HG02623 (cell line): Measurements from ENCODE around the gene TMC5.

Experiments
- ATAC-seq: cut with Tn5 transposase; IDR thresholded peaks from one replicate; pipeline ENCODE4 v1.9.1; 2021; ENCODE audit warnings: moderate library complexity; ENCODE audit not compliant: unreplicated experiment

The TMC5 gene

DNA sequence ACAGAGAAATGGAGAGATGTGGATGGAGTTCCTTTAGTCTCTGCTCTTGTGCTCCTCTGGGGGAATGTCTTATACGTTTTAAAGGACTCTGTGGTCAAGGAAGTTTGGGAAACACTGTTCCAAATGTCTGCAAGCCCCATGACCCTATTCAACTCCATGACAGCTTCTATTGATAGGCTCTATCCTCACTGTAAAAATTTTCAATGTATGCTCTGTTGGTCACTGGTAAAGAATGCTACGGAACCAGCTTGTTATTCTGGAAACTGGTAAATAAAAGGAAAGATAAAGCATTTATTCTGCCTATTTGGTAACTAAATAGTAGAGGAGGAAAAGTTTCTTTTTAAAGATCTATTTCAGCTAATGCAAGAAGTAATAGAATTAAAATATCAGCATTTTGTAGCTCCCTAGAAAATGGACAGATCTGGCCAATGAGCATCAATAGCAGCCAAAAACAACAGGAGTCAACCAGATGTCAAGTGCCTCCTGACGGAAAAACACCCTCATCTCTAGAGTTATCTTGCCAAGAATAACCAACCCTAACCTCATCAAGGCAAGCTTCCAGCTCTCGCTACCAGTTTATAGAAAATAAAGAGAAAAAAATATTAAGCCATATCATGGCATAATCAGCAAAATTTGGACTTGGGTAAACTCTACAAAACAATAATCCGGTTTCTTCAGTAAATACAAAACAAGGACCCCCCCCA lies 88.1 kb downstream of the TMC5 start:
- no peak for ATAC-seq

DNA sequence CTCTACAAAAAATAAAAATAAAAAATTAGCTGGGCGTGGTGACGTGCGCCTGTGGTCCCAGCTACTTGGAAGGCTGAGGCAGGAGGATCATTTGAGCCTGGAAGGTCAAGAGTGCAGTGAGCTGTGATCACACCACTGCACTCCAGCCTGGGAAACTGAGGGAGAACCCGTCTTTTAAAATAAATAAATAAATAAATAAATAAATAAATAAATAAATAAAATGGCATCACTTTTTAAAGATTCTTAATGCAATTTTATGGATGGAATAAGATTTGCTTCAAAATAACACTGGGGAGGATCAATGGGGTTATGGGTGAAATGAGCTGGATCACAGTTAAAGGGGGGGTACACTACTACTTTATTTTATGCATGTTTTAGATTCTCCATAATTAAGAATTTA lies 89.3 kb downstream of the TMC5 start:
- no peak for ATAC-seq

DNA sequence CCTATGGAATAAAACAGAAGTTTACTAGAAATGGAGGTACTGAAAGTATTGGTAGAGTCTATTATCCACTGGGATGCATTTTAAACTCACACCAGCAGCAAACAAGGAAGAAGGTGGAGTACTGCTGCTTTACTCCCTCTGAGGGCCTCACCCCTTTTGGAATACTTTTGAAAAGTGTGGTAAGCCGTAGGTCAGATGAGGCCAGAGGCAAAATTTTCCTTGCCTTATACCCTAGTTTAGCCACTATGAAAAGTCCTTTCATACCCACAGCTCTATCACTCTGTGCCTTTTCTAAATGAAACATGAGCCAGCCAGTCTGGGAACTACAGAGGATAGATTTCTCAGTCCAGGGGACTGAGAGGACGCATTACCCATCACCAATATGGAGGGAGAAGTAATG lies 90.2 kb downstream of the TMC5 start:
- ATAC-seq, result no peak

DNA sequence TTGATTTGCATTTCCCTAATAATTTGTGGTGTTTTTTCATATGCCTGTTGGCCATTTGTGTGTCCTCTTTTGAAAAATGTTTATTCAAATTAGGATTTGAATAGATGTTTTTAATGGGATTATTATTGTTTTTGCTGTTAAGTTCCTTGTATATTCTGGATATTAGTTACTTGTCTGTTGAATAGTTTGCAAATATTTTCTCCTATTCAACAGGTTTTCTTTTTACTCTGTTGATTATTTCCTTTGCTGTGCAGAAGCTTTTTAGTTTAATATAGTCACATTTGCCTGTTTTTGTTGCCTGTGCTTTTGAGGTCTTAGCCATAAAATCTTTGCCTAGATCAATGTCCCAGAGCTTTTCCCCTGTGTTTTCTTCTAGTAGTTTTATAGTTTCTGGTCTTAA lies 94.6 kb downstream of the TMC5 start:
- no peak for ATAC-seq

DNA sequence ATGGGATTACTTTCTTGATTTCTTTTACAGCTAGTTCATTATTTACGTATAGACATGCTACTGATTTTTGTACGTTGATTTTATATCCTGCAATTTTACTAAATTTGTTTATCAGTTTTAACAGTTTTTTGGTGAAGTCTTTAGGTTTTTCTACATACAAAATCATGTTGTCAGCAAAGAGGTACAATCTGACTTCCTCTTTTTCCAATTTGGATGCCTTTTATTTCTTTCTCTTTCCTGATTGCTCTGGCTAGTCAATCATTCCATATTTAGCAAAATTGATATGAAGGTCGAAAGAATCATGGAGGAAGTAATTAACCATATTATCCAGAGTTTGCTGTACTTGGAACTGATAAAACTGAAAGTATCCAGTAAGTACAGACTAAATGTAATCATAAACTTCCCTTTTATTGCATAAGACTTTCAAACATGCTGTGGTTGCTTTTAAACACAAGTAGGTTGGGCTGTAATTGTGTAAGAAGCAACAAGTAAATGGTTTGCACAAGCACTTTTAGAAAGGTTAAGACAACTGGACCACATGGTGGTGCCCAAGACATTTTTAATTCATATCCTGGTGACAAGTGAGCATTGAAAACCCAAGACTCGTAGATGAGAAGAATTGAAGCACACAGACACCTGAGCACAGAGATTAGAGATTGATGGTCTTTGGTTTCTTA lies 95.8 kb downstream of the TMC5 start:
- ATAC-seq, result no peak

DNA sequence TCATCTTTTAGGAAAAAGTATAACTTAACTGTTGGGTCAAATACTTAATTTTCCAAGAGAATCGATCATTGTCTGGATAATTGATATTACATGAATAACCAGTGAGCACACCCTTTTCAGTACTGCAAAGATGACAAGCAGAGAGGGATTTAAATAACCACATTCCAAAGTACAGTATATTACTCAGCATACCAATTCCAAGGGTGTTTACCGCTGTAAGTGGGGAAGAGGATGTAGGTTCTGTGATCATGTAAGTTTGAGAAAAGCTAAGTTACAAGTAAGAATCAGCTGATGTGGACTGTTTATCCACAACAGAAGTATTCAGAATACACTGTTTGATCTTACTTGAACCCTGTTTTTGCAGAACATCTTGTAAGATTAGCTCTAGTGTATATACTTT lies 98.1 kb downstream of the TMC5 start:
- no peak for ATAC-seq

DNA sequence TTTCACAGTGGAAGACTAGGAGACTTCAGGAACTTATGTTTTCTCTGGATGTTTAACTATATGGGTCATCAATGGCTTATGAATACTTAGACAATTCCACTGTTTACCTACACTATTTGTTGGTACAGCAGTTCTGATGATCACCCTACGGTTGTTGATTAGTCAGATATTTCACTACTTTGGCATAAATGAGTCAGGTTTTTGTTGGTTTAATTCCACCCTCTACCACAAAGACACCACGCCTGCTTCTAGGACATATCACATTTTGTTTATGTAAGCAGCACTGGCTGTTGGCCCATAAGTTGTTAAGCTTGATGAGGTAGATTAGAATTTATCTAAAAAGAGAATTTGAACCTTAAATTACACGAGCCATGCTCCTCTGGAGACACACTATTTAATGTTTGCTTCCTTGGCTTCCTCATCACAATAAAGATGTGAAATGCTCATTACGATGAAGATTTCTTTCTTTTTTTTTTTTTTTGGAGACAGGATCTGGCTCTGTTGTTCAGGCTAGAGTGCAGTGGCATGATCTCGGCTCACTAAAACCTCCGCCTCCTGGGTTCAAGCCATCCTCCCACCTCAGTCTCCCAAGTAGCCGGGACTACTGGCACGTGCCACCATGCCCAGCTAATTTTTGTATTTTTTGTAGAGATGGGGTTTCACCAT lies 99.9 kb downstream of the TMC5 start:
- ATAC-seq, result no peak

DNA sequence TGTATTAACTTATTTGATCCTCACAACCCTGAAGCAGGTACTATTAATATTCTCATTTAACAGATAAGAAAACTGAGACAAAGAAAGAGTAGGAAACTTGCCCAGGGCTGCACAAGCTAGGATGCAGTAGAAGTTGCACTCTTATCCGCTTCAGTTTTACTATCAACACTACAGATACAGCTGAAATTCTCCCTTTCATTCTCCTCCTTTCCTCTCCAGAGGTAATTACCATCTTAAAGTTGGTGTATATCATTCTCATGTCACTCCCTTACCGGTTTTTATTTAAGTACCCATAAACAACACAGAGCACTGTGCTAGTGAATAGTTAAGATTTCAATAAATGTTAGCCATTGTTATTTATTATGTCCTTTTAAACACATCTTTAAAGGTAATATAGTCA lies 100.7 kb downstream of the TMC5 start:
- ATAC-seq, result no peak

DNA sequence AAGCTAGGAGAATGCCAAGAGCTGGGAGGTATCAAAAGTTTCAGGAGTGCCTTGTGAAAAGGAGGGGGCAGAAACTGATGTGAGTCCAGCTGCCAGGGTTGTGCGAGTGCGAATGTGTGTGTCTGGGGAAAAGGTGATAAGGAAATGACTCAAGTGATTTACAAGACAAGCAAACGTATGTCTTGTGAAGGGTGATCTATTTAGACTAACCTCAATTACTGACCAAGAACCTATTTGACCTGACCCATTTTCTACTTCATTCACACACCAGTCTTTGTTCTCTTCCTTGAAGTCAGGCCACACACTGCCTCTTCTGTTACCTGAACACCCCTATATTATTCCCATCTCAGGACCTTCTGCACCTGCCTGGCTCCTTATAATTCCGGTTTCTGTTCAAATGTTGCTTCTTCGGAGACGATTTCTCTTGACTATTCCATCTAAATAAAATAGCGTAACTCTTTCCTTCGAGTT lies 103.2 kb downstream of the TMC5 start:
- ATAC-seq, result no peak

DNA sequence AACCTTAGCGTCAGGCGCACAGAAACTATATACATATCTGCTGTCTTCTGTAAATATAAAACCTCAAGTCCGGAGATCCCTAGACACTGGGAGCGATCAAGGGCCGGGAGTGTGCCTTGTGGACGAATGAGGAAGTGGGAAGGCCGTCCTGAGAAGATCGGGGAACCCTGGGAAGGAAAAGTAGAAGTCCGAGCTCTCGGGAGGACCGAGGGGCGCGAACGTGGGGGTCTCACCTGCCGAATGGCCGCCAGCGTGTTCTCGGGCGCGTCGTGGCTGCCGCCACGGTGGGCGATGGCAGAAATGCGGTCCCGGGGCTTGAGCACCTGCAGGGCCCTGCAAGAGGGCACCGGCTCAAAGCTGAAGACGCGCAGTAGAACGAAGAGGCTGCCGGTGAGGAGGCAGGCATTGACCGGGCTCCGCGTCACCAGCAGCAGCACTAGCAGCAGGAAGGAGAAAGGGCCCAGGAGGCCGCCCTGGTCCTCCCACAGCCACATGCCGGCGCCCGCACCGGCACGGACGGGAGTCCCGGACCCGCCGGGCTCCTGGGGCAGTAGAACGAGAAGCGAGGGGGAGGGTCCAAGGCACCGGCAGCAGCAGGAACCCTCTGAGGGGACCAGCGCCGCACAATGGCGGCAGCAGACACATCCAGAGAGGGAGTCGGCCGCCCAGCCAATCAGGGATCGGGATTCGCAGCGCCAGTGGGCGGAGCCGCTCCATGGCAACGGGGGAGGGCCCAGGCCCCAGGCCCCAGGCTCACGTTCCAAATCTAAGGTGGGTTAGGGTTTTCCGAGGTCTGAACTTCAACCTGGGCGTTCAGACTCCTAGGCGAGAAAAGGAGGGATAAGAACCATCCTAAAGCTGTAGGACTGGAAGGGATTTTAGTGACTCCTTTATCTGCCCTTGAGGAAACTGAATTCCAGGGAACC lies 104.1 kb downstream of the TMC5 start, which contains the start of gene GDE1:
Gene GDE1 (minus strand): TSS at position 628 of the 926 bp plus-strand sequence. CDS start 134 bp downstream, at position 494.
- ATAC-seq, result peak; percentile 68

DNA sequence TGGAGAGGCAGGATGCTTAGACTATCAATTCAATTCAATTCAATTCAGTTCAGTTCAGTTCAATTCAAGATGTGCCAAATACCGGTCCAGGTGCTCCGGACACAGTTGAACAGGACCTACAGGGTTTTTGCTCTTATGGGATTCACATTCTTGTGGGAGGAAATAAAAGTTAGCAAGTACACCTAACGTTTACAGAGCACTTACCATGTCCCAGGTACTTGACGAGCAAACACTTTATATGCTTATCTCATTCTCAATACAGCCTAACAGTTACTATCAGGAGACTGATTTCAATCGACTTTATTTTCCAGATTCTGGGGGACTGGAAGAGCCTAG lies 104.7 kb downstream of the TMC5 start:
- no peak for ATAC-seq

DNA sequence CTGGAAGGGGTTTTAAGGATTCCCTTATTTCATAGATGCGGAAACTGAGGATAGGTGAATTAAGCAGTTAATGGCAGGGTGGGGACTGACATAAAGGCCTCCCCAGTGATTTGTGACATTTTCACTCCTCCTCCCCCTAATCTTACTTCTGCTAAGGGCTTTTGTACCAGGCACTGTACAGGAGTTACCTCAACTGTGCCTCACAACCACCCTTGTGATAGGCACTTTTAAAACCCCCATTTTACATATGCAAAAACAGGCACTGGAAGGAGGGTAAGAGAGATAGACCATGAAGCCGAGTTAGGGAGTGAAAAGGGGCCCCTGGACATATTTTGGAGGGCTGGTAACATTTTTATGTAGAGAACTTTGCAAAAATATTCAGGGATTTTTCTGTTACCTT lies 105.1 kb downstream of the TMC5 start:
- no peak for ATAC-seq

DNA sequence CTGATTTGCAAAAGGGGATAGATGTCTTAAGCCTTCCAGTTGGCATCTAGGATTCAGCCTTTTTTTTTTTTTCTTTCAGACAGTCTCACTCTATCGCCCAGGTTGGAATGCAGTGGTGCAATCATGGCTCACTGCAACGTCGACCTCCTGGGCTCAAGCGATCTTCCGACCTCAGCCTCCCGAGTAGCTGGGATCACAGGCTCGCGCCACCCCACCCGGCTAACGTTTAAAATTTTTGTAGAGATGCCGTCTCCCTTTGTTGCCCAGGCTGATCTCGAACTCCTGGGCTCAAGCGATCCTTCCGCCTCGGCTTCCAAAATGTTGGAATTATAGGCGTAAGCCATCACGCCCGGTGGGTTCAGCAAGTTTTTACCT lies 105.5 kb downstream of the TMC5 start:
- ATAC-seq, result no peak

DNA sequence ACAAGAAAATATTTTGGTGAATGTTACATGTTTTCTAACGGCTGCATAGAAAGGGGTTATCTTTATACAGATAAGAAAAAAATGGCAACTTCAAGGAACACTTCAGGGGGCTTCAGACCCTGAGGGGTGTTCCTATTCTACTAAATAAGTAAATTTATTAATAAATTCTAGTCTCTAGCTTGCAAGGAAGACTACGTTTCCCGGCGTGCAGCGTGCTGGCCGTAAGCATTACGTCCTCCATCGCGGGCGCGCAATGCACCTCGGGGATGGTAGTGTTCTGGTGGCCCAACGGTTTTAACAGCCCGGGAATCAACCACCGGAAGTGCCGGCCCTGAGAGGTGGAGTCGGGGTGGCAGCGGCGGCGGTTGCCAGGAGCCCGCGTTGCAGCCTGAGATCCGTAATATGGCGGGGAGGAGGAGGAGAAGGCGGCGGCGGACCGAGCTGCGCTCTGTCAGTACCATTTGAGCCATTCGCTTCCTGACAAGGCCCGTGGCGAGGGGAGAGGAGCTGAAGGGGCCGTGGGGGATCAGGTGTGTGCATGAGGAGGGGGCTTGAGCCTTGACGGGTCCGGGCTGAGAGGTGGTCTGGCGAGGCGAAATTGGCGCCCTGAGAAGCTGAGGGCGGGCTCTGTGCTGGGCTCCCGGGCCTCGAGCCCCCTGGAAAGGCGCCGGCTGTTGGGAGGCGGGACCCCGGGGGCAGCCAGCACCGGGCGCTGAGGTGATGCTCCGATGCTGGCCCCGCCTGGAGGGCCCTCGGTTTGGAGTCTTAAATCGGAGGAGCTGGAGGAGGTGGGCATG lies 106.1 kb downstream of the TMC5 start, which contains the start of gene CCP110:
Gene CCP110 (plus strand): TSS at position 384 of the 797 bp plus-strand sequence. CDS start 3,940 bp downstream, outside the sequence.
- ATAC-seq, result peak; percentile 74

DNA sequence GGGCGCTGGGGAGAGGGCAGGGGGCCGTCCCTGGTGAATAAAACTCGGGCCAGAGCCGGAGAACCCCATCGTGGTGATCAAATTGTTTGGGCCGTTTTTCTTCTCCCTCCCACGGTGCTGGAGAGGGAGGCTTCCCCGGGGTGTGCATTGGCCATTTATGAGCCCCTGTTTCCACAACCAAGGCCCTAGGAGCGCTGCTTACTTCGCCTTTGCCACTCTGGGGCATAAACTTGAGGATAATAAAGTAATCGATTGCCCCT lies 106.6 kb downstream of the TMC5 start:
- no peak for ATAC-seq

DNA sequence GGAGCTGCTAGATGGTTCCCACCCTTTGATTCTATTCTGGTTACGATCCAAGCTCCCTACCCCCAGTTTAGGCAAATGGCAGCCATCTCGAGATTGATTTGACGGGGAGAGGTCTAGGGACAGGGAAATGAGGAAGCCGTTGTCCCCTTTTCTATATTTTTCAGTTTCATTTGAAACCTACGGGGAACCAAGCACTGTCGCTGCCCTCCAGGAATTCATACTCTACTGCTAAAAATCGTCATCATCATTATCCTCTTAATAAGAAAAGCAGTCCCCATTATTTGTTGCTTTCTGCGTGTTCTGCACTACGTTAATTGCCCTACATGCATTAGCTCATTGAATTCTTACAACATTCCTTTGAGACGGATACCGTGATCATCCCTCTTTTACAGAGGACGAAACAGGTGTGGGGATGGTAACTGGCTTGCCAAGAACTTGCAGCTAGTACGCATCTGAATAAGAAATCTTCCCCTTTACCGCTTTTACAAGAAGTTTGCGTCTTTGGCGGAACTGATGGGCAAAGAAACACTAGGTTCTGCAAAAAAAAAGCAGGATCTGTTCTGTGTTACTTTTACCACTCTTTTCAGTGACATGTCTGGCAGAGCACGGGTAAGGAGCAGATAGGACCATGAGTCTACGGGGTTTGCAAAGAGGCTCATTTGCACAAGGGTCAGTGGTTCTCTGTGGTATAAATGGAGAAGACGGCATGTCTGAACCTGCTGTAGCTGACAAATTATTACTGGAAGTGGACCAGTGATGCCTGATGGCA lies 107.1 kb downstream of the TMC5 start:
- no peak for ATAC-seq

DNA sequence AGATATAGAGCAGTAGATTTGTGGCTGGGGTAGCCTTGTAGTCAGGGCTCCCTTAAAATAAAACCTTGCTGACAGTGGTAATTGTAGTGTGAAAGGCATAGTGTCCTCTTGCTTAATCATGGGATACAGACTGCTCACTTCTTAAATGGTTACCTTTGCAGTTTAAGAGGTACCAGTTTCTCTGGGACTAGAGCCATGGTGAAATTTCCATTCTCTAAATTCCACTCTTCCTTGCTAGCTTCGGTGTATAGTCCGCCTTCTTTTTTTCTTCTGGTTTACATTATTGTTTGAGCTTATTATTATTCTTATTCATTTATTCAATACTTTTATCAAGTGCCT lies 107.7 kb downstream of the TMC5 start:
- ATAC-seq, result no peak

DNA sequence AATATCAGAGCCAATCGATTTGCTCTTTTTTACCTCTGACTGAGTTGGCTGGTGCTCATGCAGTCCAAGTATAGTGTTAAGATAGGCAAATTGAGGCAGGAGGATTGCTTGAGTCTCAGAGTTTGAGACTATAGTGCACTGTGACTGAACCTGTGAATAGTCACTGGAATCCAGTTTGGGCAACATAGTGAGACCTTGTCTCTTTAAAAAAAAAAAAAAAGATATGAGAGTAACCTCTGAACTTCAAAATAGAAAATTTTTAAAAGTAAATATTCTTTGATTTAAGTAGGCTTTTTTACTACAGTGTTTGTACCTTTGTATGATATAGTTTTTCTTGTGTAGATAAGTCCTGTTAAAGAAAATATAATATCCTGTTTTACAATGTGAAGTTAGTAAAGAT lies 109.5 kb downstream of the TMC5 start:
- ATAC-seq, result no peak

DNA sequence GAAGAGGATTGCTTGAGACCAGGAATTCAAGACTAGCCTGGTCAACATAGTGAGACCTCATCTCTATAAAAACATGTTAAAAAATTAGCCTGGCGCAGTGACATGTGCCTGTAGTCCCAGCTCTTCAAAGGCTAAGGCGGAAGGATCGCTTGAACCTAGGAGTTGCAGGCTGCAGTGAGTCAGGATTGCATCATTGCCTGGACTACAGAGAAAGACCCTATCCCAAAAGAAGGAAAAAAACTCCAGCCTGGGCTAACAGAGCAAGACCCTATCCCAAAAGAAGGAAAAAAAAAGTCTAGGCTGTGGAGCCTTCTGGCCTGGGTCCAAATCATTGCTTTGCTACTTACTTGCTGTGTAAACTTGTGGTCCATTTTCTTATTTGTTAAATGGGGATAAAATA lies 111.0 kb downstream of the TMC5 start:
- no peak for ATAC-seq

DNA sequence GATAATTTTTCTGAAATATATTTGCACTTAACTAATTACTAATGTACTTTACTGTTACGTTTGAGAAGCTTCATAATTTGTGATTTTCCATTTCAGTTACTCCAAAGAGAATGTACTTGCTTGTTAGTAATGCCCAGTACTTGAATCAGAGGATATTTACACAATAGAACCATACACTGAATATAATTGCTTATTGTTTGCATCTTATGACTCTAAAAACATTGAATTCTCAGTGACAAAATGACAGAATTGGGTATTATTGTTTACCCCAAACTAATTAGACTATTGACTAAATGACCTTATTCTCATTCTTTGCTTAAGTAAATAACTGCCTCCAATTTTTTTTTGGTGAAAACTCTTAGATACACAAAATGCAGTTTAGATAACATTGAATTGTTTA lies 114.9 kb downstream of the TMC5 start:
- no peak for ATAC-seq
